Stimulated activated CD8-positive, alpha-beta memory T cell treated with anti-CD3 and anti-CD28 coated beads, Interleukin-12 subunit alpha, Interleukin-12 subunit beta, amount 100 ng/mL, for 1 hour (primary cell): ENCODE measurements around the gene ATP5F1A.
"Not testable (repeated sequence)": the region's sequence is repeated elsewhere in the genome, so short reads cannot be mapped to it uniquely, and the experiment has no call there.

Source experiments
- DNase-seq: peaks from one replicate; pipeline ENCODE4 v3.0.0-alpha.2; 2020; ENCODE audit warnings: low read depth

The ATP5F1A gene

GRCh38 chr18:46097801-46098615, at the start of gene ATP5F1A:
ATP5F1A (minus strand) TSS chr18:46098296; CDS start chr18:46098231, 65 bp downstream.
- peak; percentile 79 for DNase-seq

GRCh38 chr18:46141199-46141598, 43.1 kb upstream of the ATP5F1A start:
- DNase-seq, result no peak

- DNase-seq, result no peak
Measured at GRCh38 chr18:46140173-46140572, 42.1 kb upstream of the ATP5F1A start.

GRCh38 chr18:46134920-46135675, 37.0 kb upstream of the ATP5F1A start:
- DNase-seq, result no peak

- DNase-seq, result no peak
Measured at GRCh38 chr18:46133534-46133933, 35.4 kb upstream of the ATP5F1A start.

- DNase-seq, result not testable (repeated sequence)
Measured at GRCh38 chr18:46130549-46130948, 32.5 kb upstream of the ATP5F1A start.

GRCh38 chr18:46130061-46130460, 32.0 kb upstream of the ATP5F1A start:
- DNase-seq, result no peak

GRCh38 chr18:46126625-46127024, 28.5 kb upstream of the ATP5F1A start:
- not testable (repeated sequence) for DNase-seq

GRCh38 chr18:46113751-46114150, 15.7 kb upstream of the ATP5F1A start:
- no peak for DNase-seq

- no peak for DNase-seq
Measured at GRCh38 chr18:46110406-46110805, 12.3 kb upstream of the ATP5F1A start.

GRCh38 chr18:46109386-46109785, 11.3 kb upstream of the ATP5F1A start:
- no peak for DNase-seq

- peak; percentile 67 for DNase-seq
Measured at GRCh38 chr18:46104128-46104911, 6.2 kb upstream of the ATP5F1A start, which contains the start of gene HAUS1. HAUS1 (plus strand) TSS chr18:46104385; CDS start chr18:46104412, 27 bp downstream.

- no peak for DNase-seq
Measured at GRCh38 chr18:46099463-46099862, 1.4 kb upstream of the ATP5F1A start.

- no peak for DNase-seq
Measured at GRCh38 chr18:46098616-46098933, 479 bp upstream of the ATP5F1A start.

- no peak for DNase-seq
Measured at GRCh38 chr18:46097431-46097800, 680 bp downstream of the ATP5F1A start.

GRCh38 chr18:46096651-46097300, 1.3 kb downstream of the ATP5F1A start:
- DNase-seq, result no peak

GRCh38 chr18:46095532-46095931, 2.6 kb downstream of the ATP5F1A start:
- no peak for DNase-seq

GRCh38 chr18:46088501-46088900, 9.6 kb downstream of the ATP5F1A start:
- not testable (repeated sequence) for DNase-seq

- DNase-seq, result no peak
Measured at GRCh38 chr18:46084431-46084830, 13.7 kb downstream of the ATP5F1A start.

- DNase-seq, result no peak
Measured at GRCh38 chr18:46080156-46080555, 17.9 kb downstream of the ATP5F1A start.

- no peak for DNase-seq
Measured at GRCh38 chr18:46079336-46079735, 18.8 kb downstream of the ATP5F1A start.
